Activated naive CD4-positive, alpha-beta T cell treated with anti-CD3 and anti-CD28 coated beads, Interleukin-2, amount 10 ng/mL, durations not matched to agents 7 days and 5 days (primary cell): ENCODE results near the gene CCDC92.

Experiments used
- CTCF ChIA-PET: fragments of 350-600 bp; sonication (Branson Sonifier 250); formaldehyde crosslinking; loops from one replicate; lab custom pipeline; 2021; ENCODE audit warnings: antibody characterized with exemption; lab: Charles Lee
- DNase-seq: peaks from one replicate; pipeline ENCODE4 v3.0.0-alpha.2; 2020
- H3K27ac Mint-ChIP-seq: one replicate; pipeline ENCODE4 v1.8.0; 2021; ENCODE audit warnings: mild to moderate bottlenecking, moderate library complexity, mixed read lengths
- H3K27me3 Mint-ChIP-seq: one replicate; pipeline ENCODE4 v1.8.0; 2021; ENCODE audit warnings: mild to moderate bottlenecking, mixed read lengths
- H3K36me3 Mint-ChIP-seq: one replicate; pipeline ENCODE4 v1.8.0; 2021; ENCODE audit warnings: mixed read lengths
- H3K4me1 Mint-ChIP-seq: one replicate; pipeline ENCODE4 v1.8.0; 2021; ENCODE audit warnings: mixed read lengths
- H3K4me3 Mint-ChIP-seq: one replicate; pipeline ENCODE4 v1.8.0; 2021; ENCODE audit warnings: mild to moderate bottlenecking, moderate library complexity, mixed read lengths
- H3K9me3 Mint-ChIP-seq: one replicate; pipeline ENCODE4 v1.8.0; 2021; ENCODE audit warnings: mixed read lengths

The CCDC92 gene

DNA sequence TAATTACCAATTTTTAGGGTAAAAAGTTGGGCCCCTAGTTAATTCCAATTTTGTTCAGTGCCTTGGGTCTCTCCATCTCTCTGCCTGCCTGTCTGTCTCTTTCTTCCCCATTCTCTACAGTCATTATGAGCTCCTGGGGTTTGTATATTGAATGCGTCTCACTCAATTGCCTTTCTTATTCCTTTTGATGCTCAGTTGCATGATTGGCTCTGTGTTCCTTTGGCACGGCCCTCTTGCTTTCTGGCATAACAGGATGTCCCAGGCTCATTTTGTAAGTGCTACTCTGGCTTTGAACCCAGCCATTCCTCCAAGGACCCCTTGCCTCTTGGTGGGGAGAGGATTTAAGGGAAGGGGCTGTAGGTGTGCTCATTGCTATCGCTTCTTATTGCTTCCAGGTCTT lies 36.0 kb upstream of the CCDC92 start:
- Mint-ChIP-seq H3K4me1 (peaks cover 38% of the 10 kb centered on the region), H3K36me3 (peaks cover 36% of the 10 kb centered on the region), H3K4me3 (no peak overlapping the region), H3K27me3 (no peaks in the 10 kb centered on the region), H3K9me3 (no peaks in the 10 kb centered on the region), H3K27ac (no peak overlapping the region)
- DNase-seq: no peak
- CTCF ChIA-PET: interaction anchor here (0.8 to 1.5 kb wide), 3 partner anchors 24 to 103 kb away, joined by 3 to 5 read pairs (median 4); no protein-coding TSS in a partner anchor

DNA sequence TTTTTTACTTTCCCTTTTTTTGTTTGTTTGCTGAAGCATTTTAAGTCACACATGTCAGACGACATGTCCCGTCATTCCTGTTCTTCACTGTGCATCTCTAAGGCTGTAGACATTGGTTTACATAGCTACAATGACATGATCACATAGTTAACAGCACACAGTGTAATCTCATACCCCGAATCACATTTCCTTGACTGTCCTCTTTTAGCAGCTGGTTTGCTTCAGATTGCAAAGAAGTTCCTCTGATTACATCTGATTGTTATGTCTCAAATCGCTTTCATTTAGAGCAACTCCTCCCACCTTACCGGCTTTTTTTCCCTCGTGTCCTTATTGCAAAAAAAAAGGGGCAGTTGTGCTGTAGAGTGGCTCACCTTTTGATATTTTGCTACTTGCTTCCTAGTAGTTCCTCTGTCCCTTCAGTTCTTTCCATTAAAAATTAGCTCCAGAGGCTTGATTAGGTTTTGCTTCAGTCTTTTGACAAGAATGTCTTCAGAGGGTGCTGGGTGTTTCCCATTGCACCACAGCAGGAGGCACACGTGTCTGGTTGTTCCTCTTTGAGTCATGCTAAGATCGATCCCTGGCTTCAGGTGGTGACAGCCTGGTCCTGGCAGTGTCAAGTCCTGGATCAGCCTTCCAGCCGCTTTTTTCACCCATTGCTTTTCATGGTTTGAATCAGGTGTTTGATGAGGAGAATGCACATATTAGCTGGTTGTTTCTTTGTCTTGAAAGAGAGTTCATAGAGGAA lies 35.4 kb upstream of the CCDC92 start:
- Mint-ChIP-seq H3K27me3 (no peaks in the 10 kb centered on the region), H3K36me3 (peaks cover 30% of the 10 kb centered on the region), H3K4me3 (peak overlapping the region; percentile 4), H3K4me1 (peaks cover 38% of the 10 kb centered on the region), H3K9me3 (no peaks in the 10 kb centered on the region), H3K27ac (peak overlapping the region; percentile 80)
- DNase-seq: peak; percentile 32
- CTCF ChIA-PET: interaction anchor here (0.8 to 1.5 kb wide), 4 partner anchors 20 to 102 kb away, joined by 3 to 5 read pairs (median 4); no protein-coding TSS in a partner anchor

DNA sequence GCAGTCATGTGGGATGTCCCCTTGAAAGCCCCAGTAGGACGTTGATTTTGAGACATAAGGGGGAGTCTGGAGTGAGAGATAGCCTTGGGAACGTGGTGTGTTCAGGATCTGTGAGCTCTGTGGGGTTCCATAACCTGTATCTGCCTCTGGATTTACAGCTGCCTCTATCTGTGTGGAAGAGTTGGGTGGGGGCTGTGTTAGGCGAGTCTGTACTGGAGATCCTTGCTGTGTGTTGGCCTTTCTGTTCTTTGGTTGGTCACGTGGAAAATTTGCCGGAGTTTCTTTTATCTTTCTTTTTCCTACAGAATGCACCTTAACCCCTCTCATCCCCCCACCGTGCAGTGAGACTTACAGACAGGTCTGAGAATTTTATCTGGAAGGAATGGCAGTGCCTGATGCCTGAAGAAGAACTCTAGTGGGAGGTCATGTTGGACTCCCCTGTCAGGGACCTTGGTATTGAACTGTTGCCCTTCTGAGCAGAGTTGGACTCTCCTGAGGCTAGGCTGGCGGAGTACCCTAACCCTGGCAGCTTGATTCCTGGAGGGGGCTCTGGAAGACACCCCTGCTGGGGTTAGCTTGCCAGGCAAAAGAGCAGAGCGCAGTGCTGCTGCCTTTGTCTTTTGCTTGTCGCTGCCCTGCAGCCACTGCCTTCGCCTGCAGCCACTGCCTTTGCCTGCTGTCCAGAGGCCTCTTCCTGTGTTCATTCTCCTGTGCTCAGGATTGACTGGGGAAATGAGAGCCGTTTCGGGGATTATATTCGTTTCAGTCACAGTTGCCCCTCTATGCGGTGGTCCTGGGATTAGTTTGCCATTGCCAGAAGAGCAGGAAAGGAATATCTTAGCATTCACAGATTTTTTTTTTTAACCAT lies 34.4 kb upstream of the CCDC92 start:
- DNase-seq: no peak
- H3K9me3 Mint-ChIP-seq: no peaks in the 10 kb centered on the region
- H3K27me3 Mint-ChIP-seq: no peaks in the 10 kb centered on the region
- H3K27ac Mint-ChIP-seq: peak overlapping the region; percentile 89
- peak overlapping the region; percentile 17 for H3K4me3 Mint-ChIP-seq
- peaks cover 23% of the 10 kb centered on the region for H3K36me3 Mint-ChIP-seq
- peaks cover 38% of the 10 kb centered on the region for H3K4me1 Mint-ChIP-seq
- CTCF ChIA-PET: interaction anchor here (0.7 to 1.8 kb wide), 9 partner anchors 8 to 101 kb away, joined by 3 to 10 read pairs (median 4); no protein-coding TSS in a partner anchor

DNA sequence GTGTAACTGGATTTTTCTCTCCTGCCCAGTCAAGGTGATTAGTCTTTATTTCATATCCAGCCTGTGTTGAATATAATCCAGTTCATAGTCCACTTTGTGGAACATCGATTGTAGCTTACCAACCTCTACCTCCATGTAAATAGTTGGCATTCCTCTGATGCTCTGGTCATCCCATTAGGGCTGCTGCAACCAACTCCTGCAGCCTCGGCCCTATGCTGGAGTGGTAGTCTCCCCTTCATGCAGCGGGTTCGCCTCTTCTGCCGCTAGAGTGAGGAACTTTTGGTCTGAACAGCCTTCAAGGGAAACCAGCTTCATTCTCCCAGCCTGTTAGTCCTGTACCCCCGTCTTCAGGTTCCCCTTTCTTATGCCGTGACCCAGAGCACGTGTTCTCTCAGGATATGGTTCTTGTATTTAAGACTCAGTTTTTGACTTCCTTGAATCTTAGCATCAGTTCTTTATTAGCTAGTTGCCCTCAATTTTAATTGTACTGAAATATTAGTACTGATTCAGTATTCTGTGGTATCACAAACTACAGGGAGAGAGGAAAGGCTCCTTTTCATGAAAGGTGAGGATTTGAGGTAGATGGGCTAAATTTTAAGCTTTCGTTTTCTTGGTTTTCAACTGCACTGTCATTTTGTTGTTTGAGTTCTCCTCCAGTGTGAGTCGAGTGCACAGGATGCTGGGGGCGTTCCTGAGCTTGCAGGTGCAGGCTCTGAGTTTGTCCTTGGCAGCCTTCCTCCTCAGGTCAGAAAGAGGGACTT lies 33.6 kb upstream of the CCDC92 start:
- peak; percentile 69 for DNase-seq
- peak overlapping the region; percentile 89 for H3K27ac Mint-ChIP-seq
- peak overlapping the region; percentile 17 for H3K4me3 Mint-ChIP-seq

DNA sequence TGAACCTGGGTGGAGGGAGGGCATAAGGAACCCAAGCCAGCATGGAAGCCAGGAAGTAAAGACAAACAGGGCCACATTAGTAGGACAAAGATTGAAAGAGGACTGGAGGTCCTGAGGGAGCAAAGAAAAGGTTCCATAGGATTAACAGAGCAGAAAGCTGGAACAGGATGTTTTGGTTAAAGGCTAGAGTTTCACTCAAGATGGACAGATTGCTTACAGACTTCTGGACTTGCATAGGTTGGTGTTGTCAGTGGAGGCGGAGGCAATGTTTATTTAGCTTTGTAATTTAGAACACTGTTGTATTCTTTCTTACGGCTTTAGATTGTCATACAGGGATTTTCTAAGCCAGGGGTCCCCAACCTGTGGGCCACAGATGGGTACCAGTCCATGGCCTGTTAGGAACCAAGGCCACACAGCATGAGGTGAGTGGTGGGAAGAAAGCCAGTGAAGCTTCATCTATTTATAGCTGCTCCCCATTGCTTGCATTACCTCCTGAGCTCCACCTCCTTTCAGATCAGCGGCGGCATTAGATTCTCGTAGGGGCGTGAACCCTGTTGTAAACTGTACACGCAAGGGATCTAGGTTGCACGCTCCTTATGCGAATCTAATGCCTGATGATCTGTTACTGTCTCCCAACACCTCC lies 31.7 kb upstream of the CCDC92 start:
- CTCF ChIA-PET: interaction anchor here (0.9 to 1.4 kb wide), 3 partner anchors 13 to 28 kb away, joined by 3 to 4 read pairs (median 4); no protein-coding TSS in a partner anchor
- no peak overlapping the region for H3K27ac Mint-ChIP-seq
- no peak overlapping the region for H3K4me3 Mint-ChIP-seq

More for the DNA sequence above, 33.6 kb upstream of the CCDC92 start:
- peaks cover 16% of the 10 kb centered on the region for H3K36me3 Mint-ChIP-seq
- H3K27me3 Mint-ChIP-seq: no peaks in the 10 kb centered on the region
- H3K4me1 Mint-ChIP-seq: peaks cover 38% of the 10 kb centered on the region
- CTCF ChIA-PET: interaction anchor here (0.6 to 1.8 kb wide), 9 partner anchors 9 to 589 kb away, joined by 3 to 10 read pairs (median 3); no protein-coding TSS in a partner anchor
- H3K9me3 Mint-ChIP-seq: no peaks in the 10 kb centered on the region

DNA sequence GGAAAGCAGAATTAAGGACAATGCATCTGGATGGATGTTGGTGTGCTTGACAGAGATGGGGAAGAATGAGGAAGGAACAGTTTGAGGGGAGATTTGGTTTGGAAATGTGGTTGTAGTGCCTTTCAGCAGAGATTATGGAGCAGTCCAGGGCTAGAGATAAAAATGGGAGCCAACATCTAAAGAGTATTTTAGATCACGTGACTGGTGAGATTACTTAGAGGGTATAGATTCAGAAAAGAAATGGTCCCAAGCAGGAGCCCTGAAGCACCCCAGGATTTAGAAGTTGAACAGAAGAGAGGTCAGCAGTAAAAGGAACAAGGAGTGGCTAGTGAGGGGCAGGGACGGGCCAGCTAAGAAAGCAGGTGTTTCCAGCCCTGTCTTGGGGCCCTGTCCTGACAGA lies 30.0 kb upstream of the CCDC92 start:
- CTCF ChIA-PET: interaction anchor here (0.5 to 1.2 kb wide), 2 partner anchors 16 to 29 kb away, joined by 3 read pairs; no protein-coding TSS in a partner anchor
- Mint-ChIP-seq H3K4me1 (peaks cover 22% of the 10 kb centered on the region), H3K27me3 (no peaks in the 10 kb centered on the region), H3K9me3 (no peaks in the 10 kb centered on the region), H3K27ac (no peak overlapping the region), H3K4me3 (no peak overlapping the region), H3K36me3 (peaks cover 10% of the 10 kb centered on the region)
- DNase-seq: no peak

More for the DNA sequence above, 31.7 kb upstream of the CCDC92 start:
- Mint-ChIP-seq H3K36me3 (peaks cover 9% of the 10 kb centered on the region), H3K27me3 (no peaks in the 10 kb centered on the region), H3K9me3 (no peaks in the 10 kb centered on the region), H3K4me1 (peaks cover 30% of the 10 kb centered on the region)
- DNase-seq: no peak

DNA sequence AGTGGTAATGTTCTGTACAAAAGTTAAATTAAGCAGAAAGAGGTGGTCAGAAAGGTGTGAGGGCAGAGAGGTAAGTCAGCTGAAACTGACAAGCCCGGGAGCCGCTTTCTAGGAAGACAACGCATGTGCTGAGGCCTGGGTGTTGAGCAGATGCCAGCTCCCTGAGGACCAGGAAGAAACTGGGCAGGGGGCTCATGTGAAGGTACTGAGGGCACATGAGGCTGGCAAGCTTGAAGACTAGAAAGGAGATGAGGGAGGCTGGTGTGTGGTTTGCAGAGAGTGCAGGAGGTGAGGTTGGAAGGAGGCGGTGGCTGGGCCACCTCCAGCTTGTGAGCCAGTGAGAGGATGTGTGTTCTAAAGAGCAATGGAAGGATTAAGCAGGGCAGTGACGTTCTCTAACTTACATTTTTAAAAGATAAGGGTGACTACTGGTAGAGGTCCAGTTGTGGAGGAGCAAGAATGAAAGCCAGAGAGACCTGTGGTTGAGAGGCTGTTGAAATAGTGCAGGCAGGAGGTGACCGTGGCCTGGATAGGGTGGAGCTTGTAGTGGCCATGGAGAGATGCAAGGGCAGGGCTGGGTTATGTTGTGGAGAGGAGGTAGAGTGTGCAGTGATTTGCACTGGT lies 29.5 kb upstream of the CCDC92 start:
- Mint-ChIP-seq H3K4me1 (peaks cover 22% of the 10 kb centered on the region), H3K4me3 (no peak overlapping the region), H3K27ac (no peak overlapping the region), H3K27me3 (no peaks in the 10 kb centered on the region), H3K9me3 (no peaks in the 10 kb centered on the region), H3K36me3 (peaks cover 9% of the 10 kb centered on the region)
- CTCF ChIA-PET: interaction anchor here (0.5 to 1.2 kb wide), 5 partner anchors 15 to 34 kb away, joined by 3 to 4 read pairs (median 3); no protein-coding TSS in a partner anchor
- DNase-seq: no peak

DNA sequence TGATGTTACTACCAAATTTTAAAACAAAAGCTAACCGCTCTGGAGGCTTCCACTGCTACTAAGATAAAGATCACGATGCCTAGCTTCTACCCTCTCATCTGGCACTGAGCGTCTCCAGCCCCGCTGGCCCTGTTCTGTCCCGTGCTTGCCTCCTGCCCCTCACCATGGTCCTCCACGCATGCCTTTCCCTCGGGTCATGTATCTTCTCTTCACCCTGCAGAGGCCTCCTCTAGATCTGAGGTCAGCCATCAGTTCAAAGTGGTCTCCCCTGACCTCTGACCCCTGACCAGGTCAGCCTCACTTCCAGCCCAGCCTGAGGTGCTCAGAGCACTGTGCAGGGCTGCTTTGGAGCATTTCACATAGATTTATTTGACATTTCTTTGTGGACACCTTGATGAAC lies 28.7 kb upstream of the CCDC92 start:
- CTCF ChIA-PET: interaction anchor here (0.8 to 0.9 kb wide), 3 partner anchors 15 to 34 kb away, joined by 3 to 4 read pairs (median 3); no protein-coding TSS in a partner anchor

DNA sequence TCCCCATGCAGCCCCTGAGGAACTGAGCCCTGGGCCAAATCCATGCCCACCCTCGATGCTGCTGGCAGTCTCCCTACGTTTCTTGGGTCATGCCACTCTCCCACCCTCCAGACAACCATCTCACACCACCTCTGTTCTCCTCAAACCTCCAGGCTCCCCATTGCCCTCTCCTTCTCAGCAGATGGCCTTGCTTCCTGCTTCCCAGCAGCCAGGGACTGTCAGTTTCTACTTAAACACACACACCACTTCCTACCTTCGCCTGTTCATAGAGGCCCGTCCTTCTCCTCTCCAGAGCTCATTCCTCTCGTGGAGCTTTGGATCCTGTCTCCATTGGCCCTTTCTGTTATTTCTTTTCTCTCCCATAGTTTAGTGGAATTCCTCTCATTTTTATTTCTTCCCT lies 27.5 kb upstream of the CCDC92 start:
- peaks cover 7% of the 10 kb centered on the region for H3K36me3 Mint-ChIP-seq

More for the DNA sequence above, 28.7 kb upstream of the CCDC92 start:
- Mint-ChIP-seq H3K4me1 (peaks cover 21% of the 10 kb centered on the region), H3K36me3 (peaks cover 7% of the 10 kb centered on the region), H3K27me3 (no peaks in the 10 kb centered on the region), H3K4me3 (no peak overlapping the region), H3K9me3 (no peaks in the 10 kb centered on the region), H3K27ac (no peak overlapping the region)
- DNase-seq: no peak

DNA sequence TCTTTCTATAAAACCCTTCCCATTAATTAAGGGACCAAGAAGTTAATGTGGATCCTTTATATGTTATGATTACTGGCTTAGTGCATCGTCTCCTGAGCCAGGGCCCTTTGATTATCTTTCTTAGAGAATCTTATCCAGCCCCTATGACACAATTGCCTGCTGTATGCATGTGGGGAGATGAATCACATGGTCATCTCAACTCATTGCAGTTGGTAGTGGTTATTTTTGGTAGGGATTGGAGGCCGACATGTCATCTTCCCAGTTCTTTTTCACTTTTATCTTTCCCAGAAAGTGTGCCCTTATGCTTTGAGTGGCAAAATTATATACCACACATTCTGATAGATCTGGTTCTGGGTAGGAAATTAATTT lies 26.3 kb upstream of the CCDC92 start:
- H3K36me3 Mint-ChIP-seq: peaks cover 7% of the 10 kb centered on the region
- DNase-seq: no peak
- H3K4me1 Mint-ChIP-seq: peaks cover 21% of the 10 kb centered on the region
- no peaks in the 10 kb centered on the region for H3K9me3 Mint-ChIP-seq
- CTCF ChIA-PET: interaction anchor here (1.1 kb wide), 1 partner anchor 15 kb away, joined by 3 read pairs; no protein-coding TSS in a partner anchor
- no peak overlapping the region for H3K4me3 Mint-ChIP-seq
- no peak overlapping the region for H3K27ac Mint-ChIP-seq
- H3K27me3 Mint-ChIP-seq: no peaks in the 10 kb centered on the region

More for the DNA sequence above, 27.5 kb upstream of the CCDC92 start:
- no peak overlapping the region for H3K27ac Mint-ChIP-seq
- peaks cover 17% of the 10 kb centered on the region for H3K4me1 Mint-ChIP-seq
- DNase-seq: no peak
- no peak overlapping the region for H3K4me3 Mint-ChIP-seq
- no peaks in the 10 kb centered on the region for H3K27me3 Mint-ChIP-seq
- H3K9me3 Mint-ChIP-seq: no peaks in the 10 kb centered on the region
- CTCF ChIA-PET: no interaction called here

DNA sequence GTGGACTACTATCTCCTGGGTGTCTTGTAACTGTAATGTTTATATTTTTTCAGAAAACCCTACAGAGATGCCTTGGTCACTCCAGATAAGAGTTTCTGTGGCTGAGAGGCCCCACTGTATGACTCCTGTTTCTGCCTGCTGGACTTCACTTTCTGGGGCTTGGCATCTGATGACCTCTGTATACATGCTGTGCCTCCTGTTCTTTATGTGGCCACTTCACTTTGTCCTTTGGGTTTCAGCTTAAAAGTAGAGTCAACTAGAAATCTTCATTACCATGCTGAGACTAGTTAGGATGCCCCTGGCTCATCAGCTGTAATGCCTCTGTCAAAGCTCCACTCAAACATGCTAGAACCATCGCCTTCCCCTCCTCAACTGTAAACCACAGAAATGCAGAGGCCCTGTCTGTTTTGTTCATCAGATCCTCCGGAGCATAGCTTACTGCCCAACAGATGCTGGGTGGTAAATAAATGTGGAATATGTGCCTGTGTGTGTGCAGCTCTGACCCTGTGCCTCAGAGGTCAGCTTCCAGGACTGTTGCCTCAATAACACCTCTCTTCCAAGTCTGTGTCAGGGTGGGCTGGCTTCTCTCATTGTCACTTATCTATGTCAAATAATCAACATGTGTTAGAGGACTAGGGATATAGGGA lies 25.8 kb upstream of the CCDC92 start:
- no peak overlapping the region for H3K27ac Mint-ChIP-seq
- H3K9me3 Mint-ChIP-seq: no peaks in the 10 kb centered on the region
- H3K27me3 Mint-ChIP-seq: no peaks in the 10 kb centered on the region
- H3K4me3 Mint-ChIP-seq: no peak overlapping the region
- DNase-seq: no peak
- H3K4me1 Mint-ChIP-seq: peaks cover 21% of the 10 kb centered on the region
- CTCF ChIA-PET: interaction anchor here (1.1 kb wide), 1 partner anchor 15 kb away, joined by 3 read pairs; no protein-coding TSS in a partner anchor
- peaks cover 7% of the 10 kb centered on the region for H3K36me3 Mint-ChIP-seq

DNA sequence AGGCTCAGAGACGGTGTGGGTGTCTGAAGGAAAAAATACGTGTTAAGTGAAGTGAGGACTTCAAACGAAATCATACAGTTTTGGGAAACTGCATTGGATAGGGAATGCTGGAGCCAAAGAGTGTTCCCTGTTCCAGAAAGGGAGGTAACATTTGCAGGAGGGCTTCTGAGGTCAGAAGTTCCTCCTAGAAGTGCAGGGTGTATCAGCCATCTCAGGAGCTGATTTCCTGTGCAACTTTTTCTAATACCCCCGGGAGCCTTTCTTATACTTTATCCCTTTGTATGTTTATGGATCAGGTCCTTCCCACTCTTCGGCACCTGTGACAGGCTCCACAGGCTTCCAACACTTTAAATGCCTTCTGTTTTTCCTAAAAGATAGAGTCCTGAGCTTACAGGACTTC lies 25.3 kb upstream of the CCDC92 start:
- CTCF ChIA-PET: interaction anchor here (1.4 kb wide), 1 partner anchor 187 kb away, joined by 3 read pairs; no protein-coding TSS in a partner anchor
- H3K4me3 Mint-ChIP-seq: no peak overlapping the region
- DNase-seq: no peak
- peaks cover 7% of the 10 kb centered on the region for H3K36me3 Mint-ChIP-seq
- no peak overlapping the region for H3K27ac Mint-ChIP-seq
- no peaks in the 10 kb centered on the region for H3K27me3 Mint-ChIP-seq
- no peaks in the 10 kb centered on the region for H3K9me3 Mint-ChIP-seq
- H3K4me1 Mint-ChIP-seq: peaks cover 21% of the 10 kb centered on the region
